ENCODE measurements around the gene ATP1A3.
"Not testable (repeated sequence)": the region's sequence is repeated elsewhere in the genome, so short reads cannot be mapped to it uniquely, and the experiment has no call there.

ATP1A3 gene

GRCh38 chr19:41941410-41942202 is 52.4 kb downstream of the ATP1A3 start:
- DNase-seq: no peak

- no peak for DNase-seq
Observed at GRCh38 chr19:41940731-41941409, 53.2 kb downstream of the ATP1A3 start.

- DNase-seq: no peak
Observed at GRCh38 chr19:41939861-41940730, 53.9 kb downstream of the ATP1A3 start.

GRCh38 chr19:41939209-41939608 is 54.8 kb downstream of the ATP1A3 start:
- DNase-seq: not testable (repeated sequence)

- DNase-seq: no peak
Observed at GRCh38 chr19:41937525-41938468, 56.2 kb downstream of the ATP1A3 start.

GRCh38 chr19:41936961-41937360 is 57.1 kb downstream of the ATP1A3 start:
- no peak for DNase-seq

- no peak for DNase-seq
Observed at GRCh38 chr19:41936416-41936850, 57.6 kb downstream of the ATP1A3 start.

GRCh38 chr19:41935760-41936415 is 58.1 kb downstream of the ATP1A3 start:
- no peak for DNase-seq

GRCh38 chr19:41934849-41935374 is 59.1 kb downstream of the ATP1A3 start:
- DNase-seq: peak; percentile 15 to 51

- no peak for DNase-seq
Observed at GRCh38 chr19:41933693-41934426, 60.2 kb downstream of the ATP1A3 start.

- DNase-seq: no peak
Observed at GRCh38 chr19:41932720-41933332, 61.2 kb downstream of the ATP1A3 start.

GRCh38 chr19:41932259-41932719 is 61.7 kb downstream of the ATP1A3 start:
- DNase-seq: no peak

GRCh38 chr19:41930926-41931592 is 63.0 kb downstream of the ATP1A3 start:
- DNase-seq: no peak

GRCh38 chr19:41930322-41930722 is 63.7 kb downstream of the ATP1A3 start:
- DNase-seq: no peak

GRCh38 chr19:41929536-41930071 is 64.4 kb downstream of the ATP1A3 start:
- no peak for DNase-seq

- DNase-seq: peak; percentile 38 to 39
Observed at GRCh38 chr19:41928754-41929535, 65.1 kb downstream of the ATP1A3 start.

GRCh38 chr19:41928221-41928683 is 65.8 kb downstream of the ATP1A3 start, which contains the start of gene ERFL:
ERFL (minus strand) TSS chr19:41928449; CDS start chr19:41912919, 15,530 bp downstream.
- DNase-seq: peak in 1 of 2 experiments; percentile 38
